Panc1 (cell line): ENCODE results near the gene SMARCD2. TPM values are rescaled to one million over a fixed set of nuclear protein-coding genes. Genes with fewer than 3 reads are reported as not detected.
"Not testable (repeated sequence)": the region's sequence is repeated elsewhere in the genome, so short reads cannot be mapped to it uniquely, and the experiment has no call there.

Experiments used
- ATAC-seq: fragments of 200-7000 bp; cut with Tn5 transposase; 2 replicates; pipeline ENCODE4 v1.9.1; 2020; ENCODE audit warnings: mild to moderate bottlenecking, moderate library complexity
- BruUV-seq: library from RNA; stranded (reverse); fragments of 400-500 nt; replicated peaks from 2 replicates; lab custom pipeline; 2021; lab: Mats Ljungman, UMichigan
- CTCF ChIA-PET: fragments of 300-600 bp; sonication (Branson Sonifier 250); formaldehyde crosslinking; loops from one replicate; lab custom pipeline; 2022; ENCODE audit warnings: antibody characterized with exemption; lab: Charles Lee
- POLR2A ChIA-PET: fragments of 300-600 bp; sonication (Branson Sonifier 250); formaldehyde crosslinking; loops from one replicate; lab custom pipeline; 2022; ENCODE audit warnings: antibody characterized with exemption; lab: Charles Lee
- DNase-seq: peaks from one replicate; pipeline ENCODE4 v3.0.0-alpha.2; 2010; ENCODE audit warnings: low read depth, low spot score
- H3K27ac ChIP-seq: 2 replicates; pipeline ENCODE4 v1.5.1; 2011; ENCODE audit warnings: mild to moderate bottlenecking, low read length, inconsistent platforms
- H3K27me3 ChIP-seq: fragments of 200-500 bp; sonication (Bioruptor generic); 2 replicates; pipeline ENCODE4 v1.6.0; 2014; ENCODE audit warnings: low read length, inconsistent platforms; ENCODE audit not compliant: control insufficient read depth, insufficient read depth
- H3K36me3 ChIP-seq: fragments of 200-500 bp; sonication (Bioruptor generic); 2 replicates; pipeline ENCODE4 v1.5.1; 2014; ENCODE audit warnings: inconsistent platforms, mild to moderate bottlenecking, low read length, moderate library complexity; ENCODE audit not compliant: control insufficient read depth, insufficient read depth
- H3K4me1 ChIP-seq: 2 replicates; pipeline ENCODE4 v1.5.1; 2011; ENCODE audit warnings: inconsistent platforms, mild to moderate bottlenecking, low read length, moderate library complexity; ENCODE audit not compliant: control insufficient read depth, insufficient read depth
- H3K4me3 ChIP-seq, 2 experiments: 2 replicates each; pipeline ENCODE4 v1.5.1; 2011 to 2012; ENCODE audit warnings: low read depth in 2 of 2, low read length in 2 of 2, mild to moderate bottlenecking in 2 of 2, inconsistent platforms in 1 of 2, moderate library complexity in 1 of 2
- H3K9me3 ChIP-seq: fragments of 200-500 bp; sonication (Bioruptor generic); 2 replicates; pipeline ENCODE4 v1.5.1; 2014; ENCODE audit warnings: low read depth, mild to moderate bottlenecking, inconsistent platforms, low read length, moderate library complexity; ENCODE audit not compliant: control insufficient read depth, insufficient read depth
- CTCF ChIP-seq: fragments of 450-650 bp; IDR thresholded peaks from 2 replicates; pipeline ENCODE4 v1.5.1; 2017; ENCODE audit warnings: mild to moderate bottlenecking
- POLR2AphosphoS5 ChIP-seq: IDR thresholded peaks from 2 replicates; pipeline ENCODE4 v1.6.1; 2012; ENCODE audit warnings: mild to moderate bottlenecking, low read depth, low read length, moderate library complexity
- SIN3A ChIP-seq: IDR thresholded peaks from 2 replicates; pipeline ENCODE4 v1.6.1; 2012; ENCODE audit warnings: low read depth, mild to moderate bottlenecking, low read length, moderate library complexity, borderline replicate concordance; ENCODE audit not compliant: insufficient read depth
- TCF7L2 ChIP-seq: IDR thresholded peaks from 2 replicates; pipeline ENCODE4 v1.6.1; 2011; ENCODE audit warnings: mild to moderate bottlenecking, low read depth, low read length, inconsistent platforms
- in situ Hi-C: cut with HindIII; loops from 2 replicates; pipeline ENCODE4 v1.10.0; 2016; ENCODE audit warnings: low sequenced_read_pairs, low pct_unique_long_range_greater_than_20kb
- intact Hi-C: fragments of 100-400 bp; cut with micrococcal nuclease; formaldehyde crosslinking; loops from one replicate; pipeline ENCODE4 v1.10.0; 2022; ENCODE audit not compliant: unreplicated experiment
- total RNA-seq: library from RNA; stranded (reverse); gene quantifications from one replicate; pipeline ENCODE4 v1.2.1, GENCODE V29; 2021; ENCODE audit not compliant: unreplicated experiment
- TF ChIP-seq, protein P1 (sequence below), 2 experiments: IDR thresholded peaks; 2 replicates each; pipeline ENCODE4 v1.6.1; 2011 to 2012; ENCODE audit warnings: low read depth in 2 of 2, control low read depth in 1 of 2, low read length in 1 of 2, mild to moderate bottlenecking in 1 of 2, moderate library complexity in 1 of 2; ENCODE audit not compliant: insufficient read depth in 1 of 2

SMARCD2 gene
- total RNA-seq, 1 experiment from 2014 or later: 59.4 TPM

DNA sequence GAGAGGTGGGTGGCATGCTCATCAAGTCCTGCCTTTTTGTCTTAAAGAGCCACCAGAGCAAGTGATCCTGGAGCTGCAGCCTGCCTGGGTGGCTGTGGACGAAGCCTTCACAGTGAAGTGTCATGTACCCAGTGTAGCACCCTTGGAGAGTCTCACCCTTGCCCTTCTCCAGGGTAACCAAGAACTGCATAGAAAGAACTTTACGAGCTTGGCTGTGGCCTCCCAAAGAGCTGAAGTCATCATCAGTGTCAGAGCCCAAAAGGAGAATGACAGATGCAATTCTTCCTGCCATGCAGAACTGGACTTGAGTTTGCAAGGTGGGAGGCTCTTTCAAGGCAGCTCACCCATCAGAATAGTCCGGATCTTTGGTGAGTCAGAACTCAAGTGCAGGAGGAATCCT, 16.8 kb upstream of the SMARCD2 start (continued):
- TF ChIP-seq, protein P1, sequence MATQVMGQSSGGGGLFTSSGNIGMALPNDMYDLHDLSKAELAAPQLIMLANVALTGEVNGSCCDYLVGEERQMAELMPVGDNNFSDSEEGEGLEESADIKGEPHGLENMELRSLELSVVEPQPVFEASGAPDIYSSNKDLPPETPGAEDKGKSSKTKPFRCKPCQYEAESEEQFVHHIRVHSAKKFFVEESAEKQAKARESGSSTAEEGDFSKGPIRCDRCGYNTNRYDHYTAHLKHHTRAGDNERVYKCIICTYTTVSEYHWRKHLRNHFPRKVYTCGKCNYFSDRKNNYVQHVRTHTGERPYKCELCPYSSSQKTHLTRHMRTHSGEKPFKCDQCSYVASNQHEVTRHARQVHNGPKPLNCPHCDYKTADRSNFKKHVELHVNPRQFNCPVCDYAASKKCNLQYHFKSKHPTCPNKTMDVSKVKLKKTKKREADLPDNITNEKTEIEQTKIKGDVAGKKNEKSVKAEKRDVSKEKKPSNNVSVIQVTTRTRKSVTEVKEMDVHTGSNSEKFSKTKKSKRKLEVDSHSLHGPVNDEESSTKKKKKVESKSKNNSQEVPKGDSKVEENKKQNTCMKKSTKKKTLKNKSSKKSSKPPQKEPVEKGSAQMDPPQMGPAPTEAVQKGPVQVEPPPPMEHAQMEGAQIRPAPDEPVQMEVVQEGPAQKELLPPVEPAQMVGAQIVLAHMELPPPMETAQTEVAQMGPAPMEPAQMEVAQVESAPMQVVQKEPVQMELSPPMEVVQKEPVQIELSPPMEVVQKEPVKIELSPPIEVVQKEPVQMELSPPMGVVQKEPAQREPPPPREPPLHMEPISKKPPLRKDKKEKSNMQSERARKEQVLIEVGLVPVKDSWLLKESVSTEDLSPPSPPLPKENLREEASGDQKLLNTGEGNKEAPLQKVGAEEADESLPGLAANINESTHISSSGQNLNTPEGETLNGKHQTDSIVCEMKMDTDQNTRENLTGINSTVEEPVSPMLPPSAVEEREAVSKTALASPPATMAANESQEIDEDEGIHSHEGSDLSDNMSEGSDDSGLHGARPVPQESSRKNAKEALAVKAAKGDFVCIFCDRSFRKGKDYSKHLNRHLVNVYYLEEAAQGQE (IDR thresholded peaks at IDR 0.05; ENCODE audit: insufficient read depth in 1 of 2, low read depth in 2 of 2, low read length in 1 of 2): no peak

DNA sequence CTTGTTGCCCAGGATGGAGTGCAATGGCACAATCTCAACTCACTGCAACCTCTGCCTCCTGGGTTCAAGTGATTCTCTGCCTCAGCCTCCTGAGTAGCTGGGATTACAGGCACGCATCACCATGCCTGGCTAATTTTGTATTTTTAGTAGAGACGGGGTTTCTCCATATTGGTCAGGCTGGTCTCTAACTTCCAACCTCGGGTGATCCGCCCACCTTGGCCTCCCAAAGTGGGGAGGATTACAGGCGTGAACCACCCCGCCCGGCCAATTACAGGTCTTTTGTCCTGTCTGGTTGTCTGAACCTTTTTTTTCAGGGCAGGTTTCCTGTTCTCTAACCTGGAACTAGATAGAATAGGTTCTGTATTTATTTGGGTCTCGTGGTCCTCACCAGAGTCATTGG, 13.9 kb upstream of the SMARCD2 start:
- H3K36me3 ChIP-seq, DNase-seq, in situ Hi-C loops, BruUV-seq, H3K9me3 ChIP-seq, H3K4me3 ChIP-seq, H3K27ac ChIP-seq, H3K4me1 ChIP-seq, POLR2A ChIA-PET, ATAC-seq, H3K27me3 ChIP-seq, CTCF ChIA-PET, intact Hi-C loops: not testable (repeated sequence)

DNA sequence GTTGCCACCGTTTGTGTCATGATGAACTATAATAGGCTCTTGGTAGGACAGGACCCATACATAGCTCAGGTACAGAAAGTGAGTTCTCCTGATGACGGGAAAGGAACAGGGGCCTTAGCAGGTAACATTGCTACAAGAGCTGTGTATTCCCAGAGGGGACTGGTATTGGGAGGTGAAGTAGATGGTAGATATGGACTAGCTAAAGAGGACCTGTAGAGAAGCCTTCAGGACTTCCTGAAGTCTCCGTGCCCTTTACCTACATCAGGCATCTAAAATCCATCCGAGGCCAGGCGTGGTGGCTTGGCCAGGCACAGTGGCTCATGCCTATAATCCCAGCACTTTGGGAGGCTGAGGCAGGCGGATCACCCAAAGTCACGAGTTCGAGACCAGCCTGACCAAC, 12.7 kb upstream of the SMARCD2 start:
- H3K4me1 ChIP-seq: no peaks in the 10 kb centered on the region
- H3K9me3 ChIP-seq: no peaks in the 10 kb centered on the region
- no peaks in the 10 kb centered on the region for H3K27me3 ChIP-seq
- DNase-seq (no peak), ATAC-seq (no peak)
- ChIA-PET CTCF (no interaction called here), POLR2A (no interaction called here)
- H3K27ac ChIP-seq: no peak overlapping the region
- BruUV-seq: no TSS peak
- in situ Hi-C loops (no loop called here), intact Hi-C loops (no loop called here)
- H3K4me3 ChIP-seq: no peak overlapping the region
- TF ChIP-seq POLR2AphosphoS5 (no peak), SIN3A (no peak), CTCF (no peak), TCF7L2 (no peak)
- TF ChIP-seq, protein P1 (IDR thresholded peaks at IDR 0.05; ENCODE audit: insufficient read depth in 1 of 2, low read depth in 2 of 2, low read length in 1 of 2): no peak
- no peaks in the 10 kb centered on the region for H3K36me3 ChIP-seq
